NB4 (cell line): ENCODE results near the gene ARHGEF10L.

Source experiments
- MYC ChIP-seq: IDR thresholded peaks from 2 replicates; pipeline ENCODE4 v1.6.1; 2011; ENCODE audit warnings: low read depth, low read length
- TF ChIP-seq, protein P1 (sequence below): IDR thresholded peaks from 2 replicates; pipeline ENCODE4 v1.6.1; 2011; ENCODE audit warnings: low read depth, low read length

DNA sequence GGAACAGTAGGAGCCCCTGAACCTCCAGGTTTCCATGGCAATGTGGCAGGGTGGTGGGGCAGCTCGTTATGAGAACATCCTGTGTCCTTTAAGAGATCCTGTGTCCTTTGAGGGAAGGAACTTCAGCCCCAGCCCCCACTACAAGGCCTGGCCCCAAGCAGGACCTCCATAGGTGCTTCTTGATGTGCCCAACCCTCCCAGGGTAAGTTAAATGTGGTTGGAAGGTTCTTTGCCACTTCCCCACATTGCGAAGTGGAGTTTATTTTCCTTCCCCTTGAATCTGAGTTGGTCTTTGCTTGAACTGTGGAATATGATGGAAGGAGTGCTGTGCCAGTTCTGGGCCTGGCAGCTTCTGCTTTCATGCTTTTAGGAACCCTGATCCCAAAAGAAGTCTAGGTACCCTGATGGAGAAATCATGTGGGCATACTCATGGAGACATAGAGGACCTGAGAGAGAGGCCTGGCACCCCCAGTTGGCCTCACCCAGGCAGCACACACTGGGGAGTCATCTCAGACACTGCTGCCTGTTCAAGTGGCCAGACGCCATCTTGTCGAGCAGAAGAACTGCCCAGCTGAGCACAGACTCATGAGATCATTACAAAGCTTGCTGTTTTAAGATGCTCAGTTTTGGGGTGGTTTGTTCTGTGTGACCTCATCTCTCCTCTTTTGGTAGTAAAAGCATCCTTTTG lies 171.5 kb downstream of the ARHGEF10L start:
- TF ChIP-seq MYC: no peak
- TF ChIP-seq, protein P1, sequence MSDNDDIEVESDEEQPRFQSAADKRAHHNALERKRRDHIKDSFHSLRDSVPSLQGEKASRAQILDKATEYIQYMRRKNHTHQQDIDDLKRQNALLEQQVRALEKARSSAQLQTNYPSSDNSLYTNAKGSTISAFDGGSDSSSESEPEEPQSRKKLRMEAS: no peak
